Fibroblast of mammary gland (primary cell): ENCODE data around the gene CDADC1.
A peak's percentile ranks its signal among the peaks of the same experiment; 100 is the strongest.

Experiments used
- DNase-seq: peaks from one replicate; pipeline ENCODE4 v3.0.0-alpha.2; 2010; ENCODE audit warnings: low read depth
- H3K4me3 ChIP-seq: 2 replicates; pipeline ENCODE4 v1.5.1; 2011; ENCODE audit warnings: low read depth, mild to moderate bottlenecking, low read length, moderate library complexity; ENCODE audit not compliant: control insufficient read depth
- CTCF ChIP-seq: conservative IDR thresholded peaks from 2 replicates; pipeline ENCODE4 v1.5.1; 2011; ENCODE audit warnings: low read depth, low read length, inconsistent platforms; ENCODE audit not compliant: control insufficient read depth, insufficient read depth

The CDADC1 gene

GRCh38 chr13:49247643-49248621 is at the start of gene CDADC1:
CDADC1 (plus strand) TSS chr13:49247925; CDS start chr13:49248038, 113 bp downstream.
- no peak for TF ChIP-seq CTCF
- peak within 1 kb of the TSS; percentile 97 for H3K4me3 ChIP-seq
- DNase-seq: peak; percentile 95

- no peak for DNase-seq
- TF ChIP-seq CTCF: no peak
- no peak overlapping the region for H3K4me3 ChIP-seq
These were observed 41.1 kb upstream of the CDADC1 start for GRCh38 chr13:49206641-49207040.

GRCh38 chr13:49208619-49209018 is 39.1 kb upstream of the CDADC1 start:
- no peak for TF ChIP-seq CTCF
- no peak for DNase-seq
- H3K4me3 ChIP-seq: no peak overlapping the region

GRCh38 chr13:49210114-49210513 is 37.6 kb upstream of the CDADC1 start:
- no peak for DNase-seq
- no peak overlapping the region for H3K4me3 ChIP-seq
- no peak for TF ChIP-seq CTCF

DNA sequence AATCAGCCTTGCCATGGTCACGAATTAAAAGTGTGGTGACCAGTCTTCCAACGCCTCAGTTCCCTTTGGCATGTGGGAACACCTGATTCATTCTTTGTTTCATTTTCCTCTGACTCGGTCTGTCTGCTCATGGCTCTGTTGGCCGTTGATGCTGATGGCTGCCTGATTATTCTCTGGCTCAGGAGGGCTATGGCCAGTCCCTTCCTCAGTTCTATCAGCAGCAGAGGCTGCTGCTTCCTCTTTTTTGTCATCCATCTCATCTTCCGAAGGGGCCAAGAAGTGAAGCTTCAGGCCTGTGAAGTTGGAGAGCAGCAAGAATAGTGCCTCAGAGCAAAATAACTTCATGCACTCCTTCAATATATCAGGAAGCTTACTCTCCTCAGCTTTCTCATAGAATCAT is 37.1 kb upstream of the CDADC1 start:
- H3K4me3 ChIP-seq: no peak overlapping the region
- TF ChIP-seq CTCF: no peak
- DNase-seq: no peak

DNA sequence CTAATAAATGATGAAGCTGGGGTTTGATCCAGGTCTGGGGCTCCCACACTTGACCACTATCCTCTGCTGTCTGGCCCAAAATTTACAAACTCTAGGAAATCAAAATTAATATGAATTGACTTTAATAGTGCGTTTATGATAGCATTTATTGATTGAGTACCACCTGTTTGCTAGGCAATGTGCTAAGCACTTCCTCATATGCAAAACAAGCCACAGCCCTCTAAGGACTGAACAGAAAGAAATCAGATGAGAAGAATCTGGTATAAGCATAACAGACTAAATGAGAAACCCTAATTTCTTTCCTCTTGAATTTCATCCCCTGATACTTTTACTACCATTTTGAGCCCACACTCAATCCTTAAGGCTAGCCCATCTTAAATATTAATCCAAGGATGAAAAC is 34.2 kb upstream of the CDADC1 start:
- no peak for DNase-seq
- H3K4me3 ChIP-seq: no peak overlapping the region
- TF ChIP-seq CTCF: no peak
